Heart left ventricle (tissue), 16 donors: ENCODE measurements around the gene CCR6. TPM values are rescaled to one million over a fixed set of nuclear protein-coding genes. Genes with fewer than 3 reads are reported as not detected.

ENCODE experiments used
- ATAC-seq, 4 donors: fragments of 200-7000 bp; cut with Tn5 transposase; one replicate each; pipeline ENCODE4 v1.9.1; 2020 to 2022; ENCODE audit warnings: moderate library complexity in 4 of 4, mild to moderate bottlenecking in 3 of 4, moderate number of reproducible peaks in 1 of 4
- DNase-seq, 5 donors: peaks; one replicate each; pipeline ENCODE4 v3.0.0-alpha.2; 2020
- H3K27ac ChIP-seq, 12 donors: fragments of 200-600 bp; sonication (generic) in 4 of 12; one replicate each; pipeline versions ENCODE4 v1.5.0 to v1.8.0; 2016 to 2022; ENCODE audit warnings: mild to moderate bottlenecking in 2 of 12
- H3K27me3 ChIP-seq, 9 donors: fragments of 200-600 bp; sonication (generic) in 2 of 9; one replicate each; pipeline versions ENCODE4 v1.5.1 to v1.8.0; 2016 to 2022; ENCODE audit warnings: mild to moderate bottlenecking in 3 of 9
- H3K36me3 ChIP-seq, 9 donors: fragments of 200-600 bp; sonication (generic) in 2 of 9; one replicate each; pipeline versions ENCODE4 v1.5.0 to v1.8.0; 2018 to 2022; ENCODE audit warnings: mild to moderate bottlenecking in 2 of 9
- H3K4me1 ChIP-seq, 12 donors: fragments of 200-600 bp; sonication (generic) in 4 of 12; one replicate each; pipeline versions ENCODE4 v1.5.0 to v1.8.0; 2016 to 2022; ENCODE audit warnings: mild to moderate bottlenecking in 3 of 12
- H3K4me3 ChIP-seq, 12 donors: fragments of 200-600 bp; sonication (generic) in 4 of 12; one replicate each; pipeline versions ENCODE4 v1.5.0 to v1.8.0; 2017 to 2022; ENCODE audit warnings: mild to moderate bottlenecking in 9 of 12, moderate library complexity in 4 of 12
- H3K9me3 ChIP-seq, 12 donors: fragments of 200-600 bp; sonication (generic) in 4 of 12; one replicate each; pipeline versions ENCODE4 v1.5.0 to v1.8.0; 2016 to 2022; ENCODE audit warnings: mild to moderate bottlenecking in 1 of 12
- CTCF ChIP-seq, 12 donors: fragments of 200-600 bp; sonication (generic) in 4 of 12; IDR thresholded peaks; one replicate each; pipeline versions ENCODE4 v1.5.0 to v1.8.0; 2018 to 2022; ENCODE audit warnings: antibody characterized with exemption in 12 of 12, mild to moderate bottlenecking in 5 of 12
- POLR2A ChIP-seq, 2 donors: fragments of 450-650 bp; IDR thresholded peaks; one replicate each; pipeline ENCODE4 v1.6.1; 2017; ENCODE audit warnings: antibody characterized with exemption in 2 of 2, mild to moderate bottlenecking in 2 of 2, moderate library complexity in 2 of 2
- WGBS, 4 donors: extraction: QIAGEN DNeasy Blood & Tissue Kit in 2 of 4; methylation state at CpG; one replicate each; pipeline versions ENCODE4 v1.1.5 to v1.1.7; 2013 to 2018; 5-methylcytosine and 5-hydroxymethylcytosine counted together
- intact Hi-C, 10 donors: fragments of 100-400 bp; cut with DNase I; formaldehyde crosslinking; loops; one replicate each; pipeline versions ENCODE4 v1.11.1 to v1.14.2; 2022
- polyA plus RNA-seq, 2 donors: library from polyadenylated mRNA; stranded (reverse); fragments of 200-250 nt; gene quantifications; one replicate each; pipeline ENCODE4 v1.2.3, GENCODE V29; 2013
- total RNA-seq, 9 donors: library from RNA; depleted of rRNA in 2 of 9; stranded (reverse); fragments of >200 nt in 2 of 9; fragmentation: NEBNext Ultra II Directional in 3 of 9; extraction: Animal tissue kit (Norgen Biotek cat#: 25700) in 3 of 9; gene quantifications; one replicate each; pipeline versions ENCODE4 v1.1.0 to v1.2.4, GENCODE V29; 2016 to 2023
- donor health status: ischemic (EF 13 %, LVEDD 7.1; RV severe dilation, severe dysfunction).
- donor health status: healthy with polysubstance abuse.
- donor health status: DM: no; HTN: yes; CAD: no.
- donor health status: DM: no; HTN: no; CAD: no.
- donor health status: ischemic (EF 25% LVEDD 6.9; RV normal size, moderate dysfunction).
- donor health status: ischemic (EF 25% LVEDD 5.7; RV mildly dilated, moderate dysfunction).
- donor health status: healthy.
- donor health status: DM: yes; HTN: yes; CAD: no.
- donor health status: ischemic (EF 35%, LVEDD 5.7; RV mildly dilated, moderate dysfunction).
- donor health status: nonischemic (EF 11% LVEDD 7.7; RV severe dilation, severe dysfunction).
- donor health status: DM: yes; HTN: yes; CAD: no.
- donor health status: PGD.
- donor health status: ischemic (EF 29% LVEDD 5.4; RV normal size, mild dysfunction).
- donor health status: nonischemic (EF 23%, LVEDD 6.1; RV moderate dilation, normal function).

CCR6 gene
- total and polyA plus RNA-seq, 11 donors = 0.23 TPM; not detected in 10

GRCh38 chr6:167093406-167093921 lies 29.4 kb upstream of the CCR6 start:
- no peak for ATAC-seq
- TF ChIP-seq POLR2A (IDR thresholded peaks at IDR 0.05) (no peak), CTCF (IDR thresholded peaks at IDR 0.05) (no peak)
- H3K36me3 ChIP-seq = no peaks in the 10 kb centered on the region
- H3K4me3 ChIP-seq = peak overlapping the region in 3 of 12 donors; percentile 31 to 37 (median 32)
- intact Hi-C loops = no loop called here
- peaks cover 0 to 4% (median 0%) of the 10 kb centered on the region in 9 donors for H3K27me3 ChIP-seq
- 88 to 93% (median 89%) methylated on average over 16 to 20 of the region's 20 CpGs for WGBS, 4 donors
- H3K9me3 ChIP-seq = peaks cover 0 to 3% (median 0%) of the 10 kb centered on the region in 12 donors
- no peak overlapping the region for H3K27ac ChIP-seq
- peaks cover 0 to 66% (median 2%) of the 10 kb centered on the region in 12 donors for H3K4me1 ChIP-seq
- DNase-seq = no peak

GRCh38 chr6:167093922-167094432 lies 28.9 kb upstream of the CCR6 start:
- DNase-seq (peak in 1 of 5 donors; percentile 24), ATAC-seq (peak in 3 of 4 donors; percentile 25 to 56 (median 46))
- WGBS, 4 donors = 38 to 58% (median 49%) methylated on average over 18 to 28 of the region's 28 CpGs
- Histone ChIP-seq H3K27ac (no peak overlapping the region), H3K4me3 (peak overlapping the region in 10 of 12 donors; percentile 9 to 38 (median 26)), H3K4me1 (peaks cover 0 to 66% (median 2%) of the 10 kb centered on the region in 12 donors), H3K36me3 (no peaks in the 10 kb centered on the region), H3K9me3 (no peaks in the 10 kb centered on the region), H3K27me3 (peaks cover 0 to 4% (median 0%) of the 10 kb centered on the region in 9 donors)
- TF ChIP-seq CTCF (IDR thresholded peaks at IDR 0.05) (no peak), POLR2A (IDR thresholded peaks at IDR 0.05) (no peak)
- intact Hi-C loops = no loop called here

- 33 to 49% (median 41%) methylated on average over 12 of the region's 12 CpGs for WGBS, 4 donors
- DNase-seq = no peak
- intact Hi-C loops = no loop called here
- Histone ChIP-seq H3K27ac (no peak overlapping the region), H3K36me3 (no peaks in the 10 kb centered on the region), H3K9me3 (no peaks in the 10 kb centered on the region), H3K4me3 (peak overlapping the region in 10 of 12 donors; percentile 9 to 38 (median 26)), H3K4me1 (peaks cover 0 to 62% (median 2%) of the 10 kb centered on the region in 12 donors), H3K27me3 (peaks cover 0 to 4% (median 0%) of the 10 kb centered on the region in 9 donors)
- TF ChIP-seq POLR2A (IDR thresholded peaks at IDR 0.05) = no peak
- no peak for TF ChIP-seq CTCF (IDR thresholded peaks at IDR 0.05)
- no peak for ATAC-seq
These were observed 28.5 kb upstream of the CCR6 start for GRCh38 chr6:167094436-167094819.

GRCh38 chr6:167094820-167095637 lies 27.9 kb upstream of the CCR6 start:
- TF ChIP-seq POLR2A (IDR thresholded peaks at IDR 0.05) = no peak
- TF ChIP-seq CTCF (IDR thresholded peaks at IDR 0.05) = no peak
- H3K4me3 ChIP-seq = no peak overlapping the region
- H3K27ac ChIP-seq = no peak overlapping the region
- H3K36me3 ChIP-seq = no peaks in the 10 kb centered on the region
- DNase-seq (no peak), ATAC-seq (peak in 1 of 4 donors; percentile 41)
- peaks cover 0 to 4% (median 0%) of the 10 kb centered on the region in 9 donors for H3K27me3 ChIP-seq
- intact Hi-C loops = no loop called here
- peaks cover 0 to 56% (median 2%) of the 10 kb centered on the region in 12 donors for H3K4me1 ChIP-seq
- no peaks in the 10 kb centered on the region for H3K9me3 ChIP-seq
- WGBS, 4 donors = 78 to 88% (median 81%) methylated on average over 4 of the region's 4 CpGs
